Stimulated activated CD4-positive, alpha-beta T cell treated with anti-CD3 and anti-CD28 coated beads, TNF-alpha, amount 100 ng/mL, for 24 hours (primary cell): ENCODE measurements around the gene GTF2I.
"Not testable (repeated sequence)": the region's sequence is repeated elsewhere in the genome, so short reads cannot be mapped to it uniquely, and the experiment has no call there.

Source experiments
- DNase-seq, 3 experiments: peaks; one replicate each; pipeline ENCODE4 v3.0.0-alpha.2; 2020; ENCODE audit warnings: low read depth in 3 of 3

GTF2I gene

GRCh38 chr7:74656837-74657691 lies 454 bp upstream of the GTF2I start:
- peak; percentile 97 to 98 (median 97) for DNase-seq

- peak; percentile 75 to 91 (median 81) for DNase-seq
Measured at GRCh38 chr7:74658178-74659004, 873 bp downstream of the GTF2I start.

DNA sequence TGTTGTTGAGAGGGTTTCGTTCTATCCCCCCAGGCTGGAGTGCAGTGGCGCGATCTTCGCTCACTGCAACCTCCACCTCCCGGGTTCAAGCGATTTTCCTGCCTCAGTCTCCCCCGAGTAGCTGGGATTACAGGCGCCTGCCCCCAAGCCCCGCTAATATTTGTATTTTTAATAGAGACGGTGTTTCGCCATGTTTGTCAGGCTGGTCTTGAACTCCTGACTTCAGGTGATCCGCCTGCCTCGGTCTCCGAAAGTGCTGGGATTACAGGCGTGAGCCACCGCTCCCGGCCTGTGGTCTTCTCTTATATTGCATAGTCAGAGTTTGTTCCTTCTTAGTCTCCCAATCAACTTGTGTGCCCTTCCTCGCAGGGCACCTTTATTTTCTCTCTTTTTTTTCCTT lies 2.7 kb downstream of the GTF2I start:
- DNase-seq: not testable (repeated sequence)

- not testable (repeated sequence) for DNase-seq
Measured at GRCh38 chr7:74661836-74662794, 4.6 kb downstream of the GTF2I start.

DNA sequence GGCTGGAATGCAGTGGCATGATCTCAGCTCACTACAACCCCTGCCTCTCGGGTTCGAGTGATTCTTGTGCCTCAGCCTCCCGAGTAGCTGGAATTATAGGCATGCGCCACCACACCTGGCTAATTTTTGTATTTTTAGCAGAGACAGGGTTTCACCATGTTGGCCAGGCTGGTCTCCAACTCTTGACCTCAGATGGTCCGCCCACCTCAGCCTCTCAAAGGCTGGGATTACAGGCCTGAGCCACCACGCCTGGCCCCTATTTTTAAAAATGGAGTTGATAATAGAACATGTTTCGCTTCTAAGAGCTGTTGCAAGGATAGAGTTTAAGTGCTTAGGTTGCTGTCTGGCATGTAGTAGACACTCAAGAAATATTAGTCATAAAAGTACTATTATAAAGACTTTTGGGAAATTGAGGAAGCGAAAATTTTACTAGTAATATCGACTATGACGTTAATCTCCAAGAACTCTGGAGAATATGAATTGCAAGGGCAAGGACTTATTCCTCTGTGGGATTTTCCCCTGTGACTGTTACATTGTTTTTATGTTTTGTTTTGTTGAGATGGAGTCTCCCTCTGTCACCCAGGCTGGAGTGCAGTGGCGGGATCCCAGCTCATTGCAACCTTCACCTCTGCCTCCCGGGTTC lies 7.9 kb downstream of the GTF2I start:
- no peak for DNase-seq

DNA sequence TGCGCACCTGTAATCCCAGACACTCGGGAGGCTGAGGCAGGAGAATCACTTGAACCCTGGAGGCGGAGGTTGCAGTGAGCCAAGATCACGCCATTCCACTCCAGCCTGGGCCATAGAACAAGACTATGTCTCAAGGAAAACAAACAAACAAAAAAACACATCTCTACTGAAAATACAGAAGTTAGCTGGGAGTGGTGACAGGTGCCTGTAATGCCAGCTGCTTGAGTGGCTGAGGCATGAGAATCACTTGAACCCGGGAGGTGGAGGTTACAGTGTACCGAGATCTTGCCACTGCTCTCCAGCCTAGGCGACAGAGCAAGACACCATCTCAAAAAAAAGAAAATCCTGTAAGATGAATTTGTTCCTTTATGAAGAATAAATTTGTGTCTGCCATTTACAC lies 9.5 kb downstream of the GTF2I start:
- DNase-seq: not testable (repeated sequence)

- not testable (repeated sequence) for DNase-seq
Measured at GRCh38 chr7:74667520-74667919, 10.0 kb downstream of the GTF2I start.

DNA sequence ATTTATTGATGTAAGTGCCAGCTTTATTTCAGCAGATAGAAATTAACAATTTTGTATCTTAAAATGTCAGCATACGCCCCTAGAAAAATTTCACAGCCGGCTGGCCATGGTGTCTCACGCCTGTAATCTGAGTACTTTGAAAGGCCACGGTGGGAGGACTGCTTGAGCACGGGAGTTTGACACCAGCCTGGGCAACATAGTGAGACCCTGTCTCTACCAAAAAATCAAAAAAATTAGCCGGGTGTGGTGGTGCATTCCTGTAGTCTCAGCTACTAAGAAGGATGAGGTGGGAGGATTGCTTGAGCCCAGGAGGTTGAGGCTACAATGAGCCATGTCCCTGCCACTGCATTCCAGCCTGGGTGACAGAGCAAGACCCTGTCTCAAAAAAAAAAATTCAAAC lies 14.1 kb downstream of the GTF2I start:
- DNase-seq: no peak

GRCh38 chr7:74672343-74672915 lies 14.9 kb downstream of the GTF2I start:
- no peak for DNase-seq

GRCh38 chr7:74674166-74674565 lies 16.6 kb downstream of the GTF2I start:
- no peak for DNase-seq

- DNase-seq: no peak
Measured at GRCh38 chr7:74682829-74683228, 25.3 kb downstream of the GTF2I start.

DNA sequence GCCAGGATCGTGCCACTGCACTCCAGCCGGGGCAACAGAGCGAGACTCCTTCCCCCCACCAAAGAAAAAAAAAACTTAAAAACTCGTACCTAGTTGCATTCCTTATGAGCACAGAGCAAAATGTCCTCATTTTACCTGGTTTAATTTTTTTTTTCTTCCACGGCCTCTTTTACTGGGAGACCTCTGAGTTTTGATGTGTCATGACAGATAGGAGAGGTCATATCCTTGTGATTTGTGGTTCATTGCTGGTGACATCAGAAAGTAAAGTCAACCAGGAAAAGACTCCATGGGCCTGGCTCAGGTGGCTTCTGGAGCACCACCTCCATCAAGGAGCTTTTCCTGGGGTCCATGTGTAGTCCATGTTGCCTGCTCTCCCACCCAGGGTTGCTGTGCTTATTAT lies 26.3 kb downstream of the GTF2I start:
- no peak for DNase-seq

DNA sequence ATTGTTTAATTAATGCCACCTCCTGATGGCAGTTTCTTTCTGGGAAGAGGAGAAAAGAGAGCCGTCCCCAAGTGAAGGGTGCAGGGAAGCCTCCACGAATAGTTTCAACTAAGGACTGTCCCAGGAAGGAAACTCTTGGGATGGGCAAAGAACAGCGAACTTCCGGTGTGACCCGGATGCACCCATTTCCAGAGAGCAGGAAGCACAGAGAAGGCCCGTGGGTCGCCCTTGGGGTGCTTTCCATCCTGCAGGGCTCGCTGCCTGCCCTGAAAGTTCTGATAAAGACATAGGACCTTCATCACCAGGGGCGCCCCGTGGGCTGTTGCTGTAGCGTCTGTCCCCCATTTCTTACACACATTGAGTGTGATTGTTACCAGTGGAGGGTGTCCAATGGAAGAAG lies 27.0 kb downstream of the GTF2I start:
- no peak for DNase-seq

DNA sequence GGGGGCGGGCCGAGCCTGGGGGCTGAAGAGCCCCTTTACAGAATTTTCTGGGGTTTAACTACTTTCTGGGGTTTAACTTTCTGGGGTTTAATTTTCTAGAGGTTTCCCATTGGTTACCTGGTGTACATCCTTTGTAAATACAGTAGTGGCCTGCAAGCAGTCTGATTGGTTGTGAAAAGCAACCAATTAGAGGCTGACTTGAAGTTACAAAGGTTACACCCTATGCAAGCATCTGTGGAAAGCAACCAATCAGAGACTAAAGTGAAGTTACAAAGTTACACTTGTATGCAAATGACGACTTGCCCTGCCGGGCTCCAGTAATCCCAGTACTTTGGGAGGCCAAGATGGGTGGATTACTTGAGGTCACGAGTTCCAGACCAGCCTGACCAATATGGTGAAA lies 27.4 kb downstream of the GTF2I start:
- no peak for DNase-seq

DNA sequence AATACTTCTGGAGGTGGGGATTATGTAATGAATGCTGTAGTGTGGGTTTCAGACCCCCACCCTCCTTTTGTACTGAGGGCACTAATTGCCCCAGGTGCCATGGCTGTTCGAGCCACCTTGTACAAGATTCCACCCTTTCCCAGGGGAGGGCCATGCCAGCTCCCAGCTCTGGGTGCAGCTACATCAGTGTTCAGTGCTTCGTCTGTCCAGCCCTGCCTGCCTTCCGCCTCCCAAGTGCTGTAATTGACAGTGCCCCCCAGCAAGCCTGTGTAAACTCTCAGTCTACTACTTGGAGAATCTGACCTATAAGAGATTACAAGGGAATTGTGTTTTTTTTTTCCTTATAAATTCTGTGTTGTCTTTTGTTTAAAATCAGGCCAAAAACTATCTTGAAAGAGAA lies 33.0 kb downstream of the GTF2I start:
- DNase-seq: no peak

GRCh38 chr7:74704419-74704818 lies 46.9 kb downstream of the GTF2I start:
- DNase-seq: not testable (repeated sequence)

DNA sequence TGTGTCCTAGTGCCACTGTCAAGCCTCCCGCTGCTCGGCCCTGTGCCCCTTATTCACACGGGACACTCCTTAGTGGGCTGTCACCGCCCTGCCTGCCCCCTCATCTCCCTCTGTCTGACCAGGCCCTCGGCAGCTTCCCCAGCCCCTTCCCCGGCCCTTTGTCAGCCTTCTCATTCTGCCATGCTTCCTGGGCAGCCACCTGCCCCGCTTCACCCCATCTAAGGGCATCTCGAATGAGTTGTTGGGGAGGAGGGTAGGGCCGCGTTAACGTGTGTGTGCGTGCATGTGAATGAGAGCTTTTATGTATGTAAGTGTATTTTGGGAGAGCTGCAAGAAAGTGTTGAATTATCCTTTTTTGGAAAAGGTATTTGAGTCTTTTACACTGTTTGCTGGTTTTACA lies 49.7 kb downstream of the GTF2I start:
- no peak for DNase-seq

DNA sequence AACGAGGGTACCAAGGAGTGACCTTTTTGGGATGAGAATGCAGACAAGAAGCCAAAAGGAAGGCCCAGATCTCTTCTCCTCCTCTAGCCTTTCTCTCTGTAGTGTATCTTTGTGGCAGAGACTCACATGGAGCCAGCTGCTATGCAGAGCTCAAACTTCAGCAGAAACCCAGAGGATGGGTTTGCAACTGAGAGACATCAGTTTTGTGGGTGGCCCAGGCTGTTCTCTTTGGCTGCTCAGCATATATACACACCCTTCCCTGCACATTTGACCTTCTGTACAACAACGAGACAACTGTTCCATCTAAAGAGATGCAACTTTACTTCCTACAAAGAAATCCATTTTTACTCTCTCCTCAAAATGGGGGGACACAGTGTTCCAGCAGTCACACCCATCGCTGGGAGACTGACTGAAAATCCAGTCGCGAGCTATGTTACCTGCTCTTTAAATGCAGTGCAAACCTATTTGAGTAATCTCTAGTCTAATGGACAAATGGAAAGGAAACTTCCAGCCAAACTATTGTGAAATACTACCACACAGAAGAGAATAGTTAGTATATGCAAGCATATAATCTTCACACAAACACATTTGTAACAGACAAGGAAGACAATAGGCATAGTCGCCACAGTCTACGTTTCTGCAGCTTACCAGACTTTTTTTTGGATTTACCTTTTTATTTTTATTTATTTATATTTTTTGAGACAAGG lies 51.2 kb downstream of the GTF2I start:
- DNase-seq: no peak

GRCh38 chr7:74709880-74710671 lies 52.6 kb downstream of the GTF2I start:
- no peak for DNase-seq
